HepG2 (cell line): ENCODE data around the gene GALR2. TPM values are rescaled to one million over a fixed set of nuclear protein-coding genes. Genes with fewer than 3 reads are reported as not detected.

ENCODE experiments used
- CBFB ChIP-seq: sonication (generic); formaldehyde crosslinking; IDR thresholded peaks from 2 replicates; pipeline ENCODE4 v1.4.0; 2020; ENCODE audit warnings: missing genetic modification reagents
- GPN1 ChIP-seq: sonication (generic); formaldehyde crosslinking; IDR thresholded peaks from 2 replicates; pipeline ENCODE4 v1.5.1; 2020; ENCODE audit warnings: missing genetic modification reagents, borderline replicate concordance
- HHEX ChIP-seq: IDR thresholded peaks from 2 replicates; pipeline ENCODE4 v1.6.1; 2016; ENCODE audit warnings: control low read depth
- IRF9 ChIP-seq: sonication (generic); formaldehyde crosslinking; IDR thresholded peaks from 2 replicates; pipeline ENCODE4 v1.8.0; 2022; ENCODE audit warnings: missing genetic modification reagents, mild to moderate bottlenecking, borderline replicate concordance
- JUN ChIP-seq: sonication (generic); formaldehyde crosslinking; IDR thresholded peaks from 2 replicates; pipeline ENCODE4 v1.4.0; 2020; ENCODE audit warnings: mild to moderate bottlenecking, missing genetic modification reagents
- KAT7 ChIP-seq: IDR thresholded peaks from 2 replicates; pipeline ENCODE4 v1.6.1; 2018; ENCODE audit warnings: borderline replicate concordance, missing compliant biosample characterization
- NR2C2 ChIP-seq: sonication (generic); formaldehyde crosslinking; IDR thresholded peaks from 2 replicates; pipeline ENCODE4 v1.4.0; 2020; ENCODE audit warnings: missing genetic modification reagents, mild to moderate bottlenecking, moderate library complexity, borderline replicate concordance
- PHF8 ChIP-seq: sonication (generic); formaldehyde crosslinking; IDR thresholded peaks from 2 replicates; pipeline ENCODE4 v1.5.0; 2020; ENCODE audit warnings: missing genetic modification reagents
- RELA ChIP-seq: sonication (generic); formaldehyde crosslinking; IDR thresholded peaks from 2 replicates; pipeline ENCODE4 v1.4.0; 2020; ENCODE audit warnings: missing genetic modification reagents
- RFX3 ChIP-seq: IDR thresholded peaks from 2 replicates; pipeline ENCODE4 v1.6.1; 2016; ENCODE audit warnings: missing biosample characterization, missing genetic modification reagents
- SNAPC5 ChIP-seq: sonication (generic); formaldehyde crosslinking; IDR thresholded peaks from 2 replicates; pipeline ENCODE4 v1.8.1; 2023; ENCODE audit warnings: mild to moderate bottlenecking, missing genetic modification reagents, borderline replicate concordance
- SRSF1 ChIP-seq: fragments of 200-400 bp; formaldehyde crosslinking; optimal IDR thresholded peaks from 2 replicates; pipeline ENCODE3; 2017; ENCODE audit warnings: mild to moderate bottlenecking, low read depth, low read length, moderate library complexity
- TAF1 ChIP-seq: sonication (generic); formaldehyde crosslinking; IDR thresholded peaks from 2 replicates; pipeline ENCODE4 v1.4.0; 2020; ENCODE audit warnings: missing genetic modification reagents
- TBP ChIP-seq: sonication (generic); formaldehyde crosslinking; IDR thresholded peaks from 2 replicates; pipeline ENCODE4 v1.5.0; 2020; ENCODE audit warnings: missing genetic modification reagents
- THAP11 ChIP-seq: IDR thresholded peaks from 2 replicates; pipeline ENCODE4 v1.6.1; 2016; ENCODE audit warnings: missing biosample characterization, missing genetic modification reagents
- ZBTB2 ChIP-seq: sonication (generic); formaldehyde crosslinking; IDR thresholded peaks from 2 replicates; pipeline ENCODE4 v1.8.0; 2022; ENCODE audit warnings: low read depth, missing genetic modification reagents
- ZC3H13 ChIP-seq: sonication (generic); formaldehyde crosslinking; IDR thresholded peaks from 2 replicates; pipeline ENCODE4 v1.8.1; 2023; ENCODE audit warnings: mild to moderate bottlenecking, missing genetic modification reagents, moderate library complexity
- ZNF441 ChIP-seq: sonication (generic); formaldehyde crosslinking; IDR thresholded peaks from 2 replicates; pipeline ENCODE4 v1.7.0; 2021; ENCODE audit warnings: missing genetic modification reagents, borderline replicate concordance
- ZNF646 ChIP-seq: sonication (generic); formaldehyde crosslinking; IDR thresholded peaks from 2 replicates; pipeline ENCODE4 v1.9.0; 2021; ENCODE audit warnings: mild to moderate bottlenecking, missing genetic modification reagents
- ZNF740 ChIP-seq: sonication (generic); formaldehyde crosslinking; IDR thresholded peaks from 2 replicates; pipeline ENCODE4 v1.4.0; 2020; ENCODE audit warnings: missing genetic modification reagents
- polyA plus RNA-seq, 8 experiments: library from polyadenylated mRNA; depleted of rRNA in 3 of 8; stranded (reverse) in 7 of 8; unstranded in 1 of 8; fragments of >200 nt; fragmentation: Illumina TruSeq in 4 of 8; extraction: Trizol in 4 of 8; gene quantifications; 2 replicates each; pipeline versions ENCODE4 v1.2.1 to v1.2.3, GENCODE V29; 2011 to 2016; ENCODE audit warnings: low read depth in 4 of 8, missing spikeins in 1 of 8, mixed read lengths in 1 of 8; ENCODE audit not compliant: insufficient read depth in 1 of 8
- total RNA-seq, 5 experiments: library from RNA; depleted of rRNA; stranded (reverse); fragments of >200 nt; fragmentation: Illumina TruSeq; extraction: Trizol; gene quantifications; 2 replicates each; pipeline ENCODE4 v1.2.3, GENCODE V29; 2016; ENCODE audit warnings: low read depth in 1 of 5

GALR2 gene
- total and polyA plus RNA-seq, 2 of the 13 experiments (the other 11 are each of a cell fraction or from before 2014, with no cell fraction given), result 0.48 to 0.58 TPM

- TF ChIP-seq SNAPC5 (CRISPR knock-in tag), result no peak
- TF ChIP-seq JUN (CRISPR knock-in tag), result no peak
- TF ChIP-seq ZBTB2 (CRISPR knock-in tag), result no peak; the same call in 1 of the 2 replicates
- no peak for TF ChIP-seq HHEX (CRISPR knock-in tag)
- no peak; the same call in 1 of the 2 replicates for TF ChIP-seq ZC3H13
- TF ChIP-seq RELA (CRISPR knock-in tag), result 0 out of 2 replicates have a peak, but pooled peaks have one; percentile 61
- no peak for TF ChIP-seq NR2C2 (CRISPR knock-in tag)
- TF ChIP-seq CBFB (CRISPR knock-in tag), result 0 out of 2 replicates have a peak, but pooled peaks have one; percentile 0
- TF ChIP-seq IRF9 (CRISPR knock-in tag), result peak; percentile 77; the same call in 1 of the 2 replicates
- peak; percentile 87 for TF ChIP-seq THAP11
- TF ChIP-seq SRSF1, result peak; percentile 96
- no peak for TF ChIP-seq ZNF646 (CRISPR knock-in tag)
- TF ChIP-seq GPN1 (CRISPR knock-in tag), result no peak
- no peak for TF ChIP-seq TBP
- peak; percentile 79 for TF ChIP-seq TAF1
- TF ChIP-seq ZNF740 (CRISPR knock-in tag), result 0 out of 2 replicates have a peak, but pooled peaks have one; percentile 15
- TF ChIP-seq PHF8 (CRISPR knock-in tag), result peak; percentile 97
- TF ChIP-seq KAT7, result peak; percentile 48; the same call in 1 of the 2 replicates
- peak; percentile 72 for TF ChIP-seq ZNF441 (CRISPR knock-in tag)
- TF ChIP-seq RFX3 (CRISPR knock-in tag), result 0 out of 2 replicates have a peak, but pooled peaks have one; percentile 6
Observed at GRCh38 chr17:76103274-76104139, 28.9 kb downstream of the GALR2 start, which contains the start of gene EXOC7 (continued).
